GM10248 (cell line): ENCODE data around the gene MICOS13.
"Not testable (repeated sequence)": the region's sequence is repeated elsewhere in the genome, so short reads cannot be mapped to it uniquely, and the experiment has no call there.

Source experiments
- CTCF ChIA-PET: fragments of 300-600 bp; sonication (Branson Sonifier 250); formaldehyde crosslinking; extraction: SDS; loops from one replicate; lab custom pipeline; 2021; ENCODE audit warnings: antibody characterized with exemption; lab: Yijun Ruan, JAX
- POLR2A ChIA-PET: fragments of 350-650 bp; sonication (Branson Sonifier 250); formaldehyde crosslinking; extraction: SDS; loops from one replicate; lab custom pipeline; 2020; ENCODE audit warnings: antibody characterized with exemption; lab: Yijun Ruan, JAX
- DNase-seq: peaks from one replicate; pipeline ENCODE4 v3.0.0; 2012; ENCODE audit errors: extremely low spot score
- CTCF ChIP-seq: IDR thresholded peaks from 2 replicates; pipeline ENCODE4 v1.5.1; 2012; ENCODE audit warnings: mild to moderate bottlenecking, low read depth; ENCODE audit errors: extremely low read depth, missing control alignments, control extremely low read depth

MICOS13 gene

GRCh38 chr19:5690955-5691821 is 10.9 kb upstream of the MICOS13 start:
- POLR2A ChIA-PET, result interaction anchor here (1.0 to 2.7 kb wide), 6 partner anchors 11 to 69 kb away, joined by 3 to 11 read pairs (median 4); partner anchors contain the start of genes SAFB and SAFB2
- no peak for TF ChIP-seq CTCF
- CTCF ChIA-PET, result interaction anchor here (0.9 to 6.0 kb wide), 6 partner anchors 8 to 104 kb away, joined by 3 to 79 read pairs (median 4); partner anchors contain the start of genes CATSPERD, LONP1, SAFB and SAFB2
- no peak for DNase-seq

- CTCF ChIA-PET, result interaction anchor here (0.6 to 6.0 kb wide), 22 partner anchors 7 to 114 kb away, joined by 3 to 79 read pairs (median 4); partner anchors contain the start of genes CATSPERD, LONP1, SAFB and SAFB2
- peak; percentile 99 for TF ChIP-seq CTCF
Measured at GRCh38 chr19:5690125-5690954, 10.0 kb upstream of the MICOS13 start, which contains the start of gene RPL36. TSS of gene RPL36 (plus strand) at chr19:5690295. CDS start at chr19:5690508, 213 bp downstream.

GRCh38 chr19:5688262-5688881 is 8.1 kb upstream of the MICOS13 start:
- CTCF ChIA-PET, result interaction anchor here (1.6 to 6.0 kb wide), 8 partner anchors 9 to 43 kb away, joined by 5 to 79 read pairs (median 20); partner anchors contain the start of genes CATSPERD and LONP1
- POLR2A ChIA-PET, result not testable (repeated sequence)

More at GRCh38 chr19:5690125-5690954, 10.0 kb upstream of the MICOS13 start, which contains the start of gene RPL36:
- peak; percentile 95 for DNase-seq
- POLR2A ChIA-PET, result interaction anchor here (0.6 to 2.7 kb wide), 12 partner anchors 9 to 138 kb away, joined by 3 to 11 read pairs (median 4); partner anchors contain the start of genes CATSPERD, SAFB and SAFB2

GRCh38 chr19:5687360-5688198 is 7.3 kb upstream of the MICOS13 start:
- POLR2A ChIA-PET, result interaction anchor here (0.6 to 1.5 kb wide), 5 partner anchors 26 to 837 kb away, joined by 3 to 8 read pairs (median 6); partner anchors contain the start of genes CATSPERD and LONP1

More at GRCh38 chr19:5688262-5688881, 8.1 kb upstream of the MICOS13 start:
- not testable (repeated sequence) for DNase-seq

GRCh38 chr19:5686647-5687359 is 6.5 kb upstream of the MICOS13 start:
- ChIA-PET CTCF (interaction anchor here (0.6 to 6.0 kb wide), 25 partner anchors 9 to 289 kb away, joined by 3 to 79 read pairs (median 5); partner anchors contain the start of genes CATSPERD, LONP1, SAFB and SAFB2), POLR2A (interaction anchor here (0.5 to 1.5 kb wide), 8 partner anchors 10 to 1081 kb away, joined by 3 to 8 read pairs (median 5); partner anchors contain the start of genes CATSPERD and LONP1)
- peak; percentile 91 for TF ChIP-seq CTCF
- DNase-seq, result peak; percentile 98

More at GRCh38 chr19:5687360-5688198, 7.3 kb upstream of the MICOS13 start:
- no peak for TF ChIP-seq CTCF
- DNase-seq, result no peak
- CTCF ChIA-PET, result interaction anchor here (0.6 to 6.0 kb wide), 22 partner anchors 10 to 288 kb away, joined by 3 to 79 read pairs (median 6); partner anchors contain the start of genes CATSPERD, LONP1, SAFB and SAFB2
